Measurements from ENCODE around the gene FAM184B. TPM values are rescaled to one million over a fixed set of nuclear protein-coding genes. Genes with fewer than 3 reads are reported as not detected.
"Not testable (repeated sequence)": the region's sequence is repeated elsewhere in the genome, so short reads cannot be mapped to it uniquely, and the experiment has no call there.

Gene FAM184B
- total and polyA plus RNA-seq, 2 experiments from 2014 or later, result 0.11 to 0.49 TPM

- no peak for TF ChIP-seq ETS1 (IDR thresholded peaks at IDR 0.05)
Measured at GRCh38 chr4:17712166-17712565, 69.3 kb downstream of the FAM184B start (continued).

GRCh38 chr4:17711206-17711605 lies 70.2 kb downstream of the FAM184B start:
- H3K27ac Mint-ChIP-seq; H3K9me3 Mint-ChIP-seq; H3K27me3 Mint-ChIP-seq (ENCODE audit: insufficient read depth, low read depth, poor library complexity); H3K27me3 ChIP-seq (ENCODE audit: insufficient read depth); H3K9me2 ChIP-seq (ENCODE audit: insufficient read depth); ATAC-seq; H3K4me3 ChIP-seq; H3K79me2 ChIP-seq (replicated peaks; ENCODE audit: insufficient read depth); H4K20me1 ChIP-seq (replicated peaks; ENCODE audit: insufficient read depth); H3K4me3 Mint-ChIP-seq; H3K27ac ChIP-seq (ENCODE audit: low read depth); H3K4me2 ChIP-seq; H3F3A ChIP-seq (replicated peaks; ENCODE audit: low read depth); H3K4me1 ChIP-seq (ENCODE audit: insufficient read depth); DNase-seq (ENCODE audit: low spot score); H3K36me3 Mint-ChIP-seq (ENCODE audit: low read depth); H2AFZ ChIP-seq; H3K4me1 Mint-ChIP-seq; H3K36me3 ChIP-seq (ENCODE audit: insufficient read depth): not testable (repeated sequence)

- no peaks in the 10 kb centered on the region for H3K27me3 ChIP-seq (ENCODE audit: insufficient read depth)
- no peaks in the 10 kb centered on the region for H3K79me2 ChIP-seq (replicated peaks; ENCODE audit: insufficient read depth)
- Mint-ChIP-seq H3K36me3 (ENCODE audit: low read depth) (no peaks in the 10 kb centered on the region), H3K4me1 (no peaks in the 10 kb centered on the region), H3K27ac (no peak overlapping the region), H3K4me3 (no peak overlapping the region), H3K27me3 (ENCODE audit: insufficient read depth, low read depth, poor library complexity) (no peaks in the 10 kb centered on the region), H3K9me3 (no peaks in the 10 kb centered on the region)
- no peak overlapping the region for H3K4me2 ChIP-seq
- peak; percentile 26 for DNase-seq (ENCODE audit: low spot score)
- no peaks in the 10 kb centered on the region for H3F3A ChIP-seq (replicated peaks; ENCODE audit: low read depth)
- no peaks in the 10 kb centered on the region for H3K4me1 ChIP-seq (ENCODE audit: insufficient read depth)
- no peaks in the 10 kb centered on the region for H4K20me1 ChIP-seq (replicated peaks; ENCODE audit: insufficient read depth)
- peak; percentile 65 for ATAC-seq
- H2AFZ ChIP-seq, result peak overlapping the region; percentile 78
- H3K36me3 ChIP-seq (ENCODE audit: insufficient read depth), result no peaks in the 10 kb centered on the region
- H3K9me2 ChIP-seq (ENCODE audit: insufficient read depth), result no peaks in the 10 kb centered on the region; the same call in 1 of the 2 replicates
- H3K4me3 ChIP-seq, result no peak overlapping the region
- H3K27ac ChIP-seq (ENCODE audit: low read depth), result no peak overlapping the region
- TF ChIP-seq EZH2 (IDR thresholded peaks at IDR 0.05; ENCODE audit: low read depth, unreplicated experiment), result no peak
- TF ChIP-seq ZNF462 (CRISPR knock-in tag; IDR thresholded peaks at IDR 0.05), result no peak
- no peak for TF ChIP-seq EZH2phosphoT487 (IDR thresholded peaks at IDR 0.05; ENCODE audit: unreplicated experiment)
- TF ChIP-seq REST (IDR thresholded peaks at IDR 0.05; ENCODE audit: unreplicated experiment), result no peak
- TF ChIP-seq ETS1 (IDR thresholded peaks at IDR 0.05), result no peak
- no peak for TF ChIP-seq JUNB (IDR thresholded peaks at IDR 0.05; ENCODE audit: unreplicated experiment)
- no peak for TF ChIP-seq NANOG (IDR thresholded peaks at IDR 0.05; ENCODE audit: borderline replicate concordance)
Measured at GRCh38 chr4:17709763-17710068, 71.7 kb downstream of the FAM184B start.

All from GM23338 (cell line).